Activated CD8-positive, alpha-beta T cell treated with anti-CD3 and anti-CD28 coated beads for 36 hours (primary cell): ENCODE results near the gene GSTO1. TPM values are rescaled to one million over a fixed set of nuclear protein-coding genes. Genes with fewer than 3 reads are reported as not detected.
"Not testable (repeated sequence)": the region's sequence is repeated elsewhere in the genome, so short reads cannot be mapped to it uniquely, and the experiment has no call there.

Source experiments
- ATAC-seq: fragments of 200-7000 bp; cut with Tn5 transposase; one replicate; pipeline ENCODE4 v1.10.0; 2021; ENCODE audit warnings: mild to moderate bottlenecking, moderate library complexity
- CTCF ChIA-PET: fragments of 350-600 bp; sonication (Branson Sonifier 250); formaldehyde crosslinking; loops from one replicate; lab custom pipeline; 2021; ENCODE audit warnings: antibody characterized with exemption; lab: Charles Lee
- POLR2A ChIA-PET: fragments of 350-600 bp; sonication (Branson Sonifier 250); formaldehyde crosslinking; loops from one replicate; lab custom pipeline; 2021; ENCODE audit warnings: antibody characterized with exemption; lab: Charles Lee
- DNase-seq: peaks from one replicate; pipeline ENCODE4 v3.0.0-alpha.2; 2020
- H3K27ac Mint-ChIP-seq: one replicate; pipeline ENCODE4 v1.8.0; 2021; ENCODE audit warnings: mild to moderate bottlenecking, mixed read lengths
- H3K27me3 Mint-ChIP-seq: one replicate; pipeline ENCODE4 v1.8.0; 2021; ENCODE audit warnings: mixed read lengths
- H3K36me3 Mint-ChIP-seq: one replicate; pipeline ENCODE4 v1.8.0; 2021; ENCODE audit warnings: low read depth, mixed read lengths
- H3K4me1 Mint-ChIP-seq: one replicate; pipeline ENCODE4 v1.8.0; 2021; ENCODE audit warnings: low read depth, mixed read lengths
- H3K4me3 Mint-ChIP-seq: one replicate; pipeline ENCODE4 v1.8.0; 2021; ENCODE audit warnings: mild to moderate bottlenecking, moderate library complexity, mixed read lengths
- H3K9me3 Mint-ChIP-seq: one replicate; pipeline ENCODE4 v1.8.0; 2021; ENCODE audit warnings: mixed read lengths
- intact Hi-C: fragments of 100-400 bp; cut with micrococcal nuclease; formaldehyde crosslinking; loops from one replicate; pipeline ENCODE4 v1.10.0; 2022
- total RNA-seq, 2 experiments: library from RNA; stranded (reverse); gene quantifications; one replicate each; pipeline ENCODE4 v1.2.3, GENCODE V29; 2021
- TF ChIP-seq, protein P1 (sequence below): fragments of 200-600 bp; IDR thresholded peaks from one replicate; pipeline ENCODE4 v1.8.0; 2022; ENCODE audit warnings: antibody characterized with exemption, mild to moderate bottlenecking

Gene GSTO1
- total RNA-seq, 2 experiments from 2014 or later = 179 to 189 TPM

DNA sequence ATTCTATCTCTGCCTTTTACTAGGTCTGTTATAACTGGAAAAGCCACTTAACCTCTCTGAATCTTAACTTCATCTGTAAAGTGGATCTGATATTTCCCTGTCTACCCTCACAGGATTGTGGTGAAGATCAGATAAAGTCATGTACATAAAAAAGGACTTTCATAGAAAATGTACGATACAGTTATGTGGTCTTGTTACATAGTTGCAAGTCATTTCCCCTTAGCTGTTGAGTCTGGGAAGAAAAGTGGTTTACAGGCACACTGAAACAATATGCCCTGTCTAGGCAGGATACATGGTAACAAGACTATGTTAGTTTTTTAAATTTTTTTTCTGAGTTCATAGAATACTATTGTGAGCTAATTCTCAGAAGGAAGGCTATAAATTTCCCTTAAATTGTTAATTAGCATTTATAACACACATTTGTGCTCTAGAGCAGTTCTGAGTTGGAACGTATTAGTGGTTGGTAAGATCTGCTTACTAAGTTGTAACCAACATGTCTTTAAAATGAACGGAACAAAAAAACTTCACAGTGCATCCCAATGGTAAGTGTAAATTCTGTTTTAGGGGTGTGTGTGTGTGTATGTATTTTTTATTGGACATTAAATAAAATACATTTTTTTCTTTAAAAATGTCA is 7.1 kb upstream of the GSTO1 start:
- Mint-ChIP-seq H3K9me3 (no peaks in the 10 kb centered on the region), H3K4me1 (peaks cover 14% of the 10 kb centered on the region), H3K36me3 (no peaks in the 10 kb centered on the region), H3K27ac (peak overlapping the region; percentile 55), H3K4me3 (no peak overlapping the region), H3K27me3 (peaks cover 9% of the 10 kb centered on the region)
- CTCF ChIA-PET = interaction anchor here (0.7 to 2.5 kb wide), 3 partner anchors 10 to 44 kb away, joined by 3 to 14 read pairs (median 3); no protein-coding TSS in a partner anchor
- peak; percentile 71 for ATAC-seq
- TF ChIP-seq, protein P1, sequence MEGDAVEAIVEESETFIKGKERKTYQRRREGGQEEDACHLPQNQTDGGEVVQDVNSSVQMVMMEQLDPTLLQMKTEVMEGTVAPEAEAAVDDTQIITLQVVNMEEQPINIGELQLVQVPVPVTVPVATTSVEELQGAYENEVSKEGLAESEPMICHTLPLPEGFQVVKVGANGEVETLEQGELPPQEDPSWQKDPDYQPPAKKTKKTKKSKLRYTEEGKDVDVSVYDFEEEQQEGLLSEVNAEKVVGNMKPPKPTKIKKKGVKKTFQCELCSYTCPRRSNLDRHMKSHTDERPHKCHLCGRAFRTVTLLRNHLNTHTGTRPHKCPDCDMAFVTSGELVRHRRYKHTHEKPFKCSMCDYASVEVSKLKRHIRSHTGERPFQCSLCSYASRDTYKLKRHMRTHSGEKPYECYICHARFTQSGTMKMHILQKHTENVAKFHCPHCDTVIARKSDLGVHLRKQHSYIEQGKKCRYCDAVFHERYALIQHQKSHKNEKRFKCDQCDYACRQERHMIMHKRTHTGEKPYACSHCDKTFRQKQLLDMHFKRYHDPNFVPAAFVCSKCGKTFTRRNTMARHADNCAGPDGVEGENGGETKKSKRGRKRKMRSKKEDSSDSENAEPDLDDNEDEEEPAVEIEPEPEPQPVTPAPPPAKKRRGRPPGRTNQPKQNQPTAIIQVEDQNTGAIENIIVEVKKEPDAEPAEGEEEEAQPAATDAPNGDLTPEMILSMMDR = no peak
- POLR2A ChIA-PET = interaction anchor here (1.0 to 1.2 kb wide), 3 partner anchors 14 to 126 kb away, joined by 3 read pairs; partner anchors contain the start of gene SFR1
- intact Hi-C loops = no loop called here
- no peak for DNase-seq

DNA sequence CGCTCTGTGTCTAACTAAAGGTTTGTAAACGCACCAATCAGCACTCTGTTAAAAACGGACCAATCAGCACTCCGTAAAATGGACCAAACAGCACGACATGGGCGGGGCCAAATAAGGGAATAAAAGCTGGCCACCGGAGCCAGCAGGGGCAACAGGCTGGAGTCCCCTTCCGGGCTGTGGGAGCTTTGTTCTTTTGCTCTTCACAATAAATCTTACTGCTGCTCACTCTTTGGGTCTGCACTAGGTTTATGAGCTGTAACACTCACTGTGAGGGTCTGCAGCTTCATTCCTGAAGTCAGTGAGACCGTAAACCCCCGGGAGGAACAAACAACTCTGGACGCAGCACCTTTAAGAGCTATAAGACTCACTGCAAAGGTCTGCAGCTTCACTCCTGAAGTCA is 5.8 kb upstream of the GSTO1 start:
- H3K9me3 Mint-ChIP-seq, H3K27me3 Mint-ChIP-seq, H3K27ac Mint-ChIP-seq, H3K36me3 Mint-ChIP-seq, DNase-seq, H3K4me3 Mint-ChIP-seq, ATAC-seq, intact Hi-C loops: not testable (repeated sequence)
- H3K4me1 Mint-ChIP-seq = peaks cover 26% of the 10 kb centered on the region
- CTCF ChIA-PET = interaction anchor here (2.5 kb wide), 1 partner anchor 26 kb away, joined by 14 read pairs; no protein-coding TSS in a partner anchor
- POLR2A ChIA-PET = interaction anchor here (0.9 to 1.2 kb wide), 3 partner anchors 13 to 19 kb away, joined by 3 read pairs; no protein-coding TSS in a partner anchor

DNA sequence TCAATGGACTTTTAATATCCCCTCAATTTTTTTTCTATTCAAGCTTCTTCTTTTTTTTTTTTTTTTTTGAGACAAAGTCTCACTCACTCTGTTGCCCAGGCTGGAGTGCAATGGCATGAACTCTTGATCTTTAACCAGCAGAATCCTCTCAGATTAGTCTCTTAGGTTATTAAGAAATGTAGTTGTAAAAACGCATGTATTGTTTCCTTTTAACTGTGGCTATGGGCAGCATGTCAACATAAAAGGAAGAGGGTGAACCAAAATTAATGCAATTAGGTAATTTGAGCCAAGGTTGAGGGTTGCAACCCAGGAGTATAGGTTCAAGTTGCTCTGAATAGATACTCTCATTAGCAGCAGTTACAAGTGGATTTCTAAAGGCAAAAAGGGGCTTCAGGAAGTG is 4.3 kb upstream of the GSTO1 start:
- peaks cover 31% of the 10 kb centered on the region for H3K4me1 Mint-ChIP-seq
- no peak overlapping the region for H3K27ac Mint-ChIP-seq
- DNase-seq = no peak
- H3K27me3 Mint-ChIP-seq = peaks cover 4% of the 10 kb centered on the region
- TF ChIP-seq, protein P1 = no peak
- ChIA-PET POLR2A (no interaction called here), CTCF (no interaction called here)
- H3K36me3 Mint-ChIP-seq = peaks cover 3% of the 10 kb centered on the region
- no peak overlapping the region for H3K4me3 Mint-ChIP-seq
- no peaks in the 10 kb centered on the region for H3K9me3 Mint-ChIP-seq
- ATAC-seq = no peak
- intact Hi-C loops = no loop called here

DNA sequence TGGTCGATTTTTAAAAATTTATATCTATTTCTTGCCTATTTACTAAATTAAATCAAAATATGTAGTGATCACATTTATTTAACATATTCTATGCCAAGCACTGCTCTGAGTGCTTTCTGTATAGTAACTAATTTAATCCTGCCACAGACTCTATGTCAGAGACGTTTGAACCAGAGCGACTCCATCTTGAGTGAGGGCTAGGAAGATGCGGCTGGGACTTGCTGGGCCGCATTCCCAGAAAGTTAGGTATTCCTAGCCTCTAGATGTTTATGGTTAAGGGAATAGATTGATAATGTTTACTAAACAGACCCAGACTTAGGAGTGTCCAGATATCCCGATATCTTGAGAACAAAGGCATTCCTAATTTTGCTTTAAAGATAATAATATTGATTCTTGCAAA is 3.2 kb upstream of the GSTO1 start:
- TF ChIP-seq, protein P1 = no peak
- Mint-ChIP-seq H3K9me3 (no peaks in the 10 kb centered on the region), H3K27me3 (peaks cover 4% of the 10 kb centered on the region), H3K36me3 (peaks cover 12% of the 10 kb centered on the region), H3K27ac (no peak overlapping the region), H3K4me1 (peaks cover 37% of the 10 kb centered on the region), H3K4me3 (no peak overlapping the region)
- DNase-seq (no peak), ATAC-seq (no peak)
- intact Hi-C loops = no loop called here
- ChIA-PET CTCF (no interaction called here), POLR2A (no interaction called here)

DNA sequence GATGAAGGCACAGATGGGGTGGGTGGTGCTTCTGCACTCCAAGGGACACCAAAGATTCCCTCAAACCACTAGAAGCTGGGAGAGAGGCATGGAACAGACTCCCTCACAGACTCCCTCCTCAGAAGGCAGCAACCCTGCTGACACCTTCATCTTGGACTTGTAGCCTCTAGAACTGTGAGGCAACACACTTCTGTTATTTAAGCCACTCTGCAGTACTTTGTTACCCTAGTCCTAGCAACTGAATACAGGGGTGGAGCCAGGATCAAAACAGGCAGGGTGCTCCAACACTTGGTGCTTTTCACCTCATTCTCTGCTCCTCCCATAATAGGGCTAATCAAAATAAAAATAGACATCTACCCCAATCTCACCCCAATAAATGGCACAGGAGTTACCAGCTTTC is 2.3 kb upstream of the GSTO1 start:
- POLR2A ChIA-PET = interaction anchor here (8.0 kb wide), 1 partner anchor 14 kb away, joined by 74 read pairs; the partner anchor contains the start of gene GSTO2
- H3K4me3 Mint-ChIP-seq = no peak overlapping the region
- peaks cover 4% of the 10 kb centered on the region for H3K27me3 Mint-ChIP-seq
- intact Hi-C loops = no loop called here
- ATAC-seq = no peak
- CTCF ChIA-PET = interaction anchor here (1.0 to 3.7 kb wide), 2 partner anchors 12 to 131 kb away, joined by 3 to 19 read pairs; partner anchors contain the start of gene SFR1
- no peaks in the 10 kb centered on the region for H3K9me3 Mint-ChIP-seq
- H3K4me1 Mint-ChIP-seq = peaks cover 35% of the 10 kb centered on the region
- H3K36me3 Mint-ChIP-seq = peaks cover 19% of the 10 kb centered on the region
- H3K27ac Mint-ChIP-seq = no peak overlapping the region
- no peak for DNase-seq
- TF ChIP-seq, protein P1 = no peak
